ENCODE data around the gene SEC31A.

The SEC31A gene

GRCh38 chr4:82774711-82775171 is 116.2 kb downstream of the SEC31A start:
- CTCF ChIA-PET: interaction anchor here (1.2 kb wide), 1 partner anchor 53 kb away, joined by 3 read pairs; no protein-coding TSS in a partner anchor
- H3K27ac ChIP-seq (ENCODE audit: extremely low read depth, low read depth, low read length): no peak overlapping the region
- TF ChIP-seq ZNF24 (tag by site-specific recombination; IDR thresholded peaks at IDR 0.05): no peak
- no peak for TF ChIP-seq ZNF324 (tag by site-specific recombination; IDR thresholded peaks at IDR 0.05)
- no peak for TF ChIP-seq MYNN (tag by site-specific recombination; IDR thresholded peaks at IDR 0.05; ENCODE audit: borderline replicate concordance)
- no peak for TF ChIP-seq ZNF140 (tag by site-specific recombination; IDR thresholded peaks at IDR 0.05)
- TF ChIP-seq REPIN1 (tag by site-specific recombination; IDR thresholded peaks at IDR 0.05; ENCODE audit: low read depth): no peak
- TF ChIP-seq SP3 (tag by site-specific recombination; IDR thresholded peaks at IDR 0.05): no peak
- TF ChIP-seq ZXDB (tag by site-specific recombination; IDR thresholded peaks at IDR 0.05): no peak
- TF ChIP-seq, protein P1, sequence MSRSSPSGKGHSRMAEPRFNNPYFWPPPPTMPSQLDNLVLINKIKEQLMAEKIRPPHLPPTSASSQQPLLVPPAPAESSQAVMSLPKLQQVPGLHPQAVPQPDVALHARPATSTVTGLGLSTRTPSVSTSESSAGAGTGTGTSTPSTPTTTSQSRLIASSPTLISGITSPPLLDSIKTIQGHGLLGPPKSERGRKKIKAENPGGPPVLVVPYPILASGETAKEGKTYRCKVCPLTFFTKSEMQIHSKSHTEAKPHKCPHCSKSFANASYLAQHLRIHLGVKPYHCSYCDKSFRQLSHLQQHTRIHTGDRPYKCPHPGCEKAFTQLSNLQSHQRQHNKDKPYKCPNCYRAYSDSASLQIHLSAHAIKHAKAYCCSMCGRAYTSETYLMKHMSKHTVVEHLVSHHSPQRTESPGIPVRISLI (tag by site-specific recombination; IDR thresholded peaks at IDR 0.05): no peak
- no peak for TF ChIP-seq PATZ1 (tag by site-specific recombination; IDR thresholded peaks at IDR 0.05)
- TF ChIP-seq ZNF658 (tag by site-specific recombination; IDR thresholded peaks at IDR 0.05): no peak
- H3K4me1 ChIP-seq (ENCODE audit: control insufficient read depth, insufficient read depth, low read length): no peaks in the 10 kb centered on the region
- POLR2A ChIA-PET: no interaction called here
- no peak overlapping the region for H3K4me3 ChIP-seq (ENCODE audit: low read depth, low read length)
- no peaks in the 10 kb centered on the region for H3K9me3 ChIP-seq (ENCODE audit: control insufficient read depth, insufficient read depth, low read depth, low read length)
- H3K36me3 ChIP-seq (ENCODE audit: control insufficient read depth in 2 of 2, insufficient read depth in 1 of 2, low read length in 2 of 2): no peaks in the 10 kb centered on the region

DNA sequence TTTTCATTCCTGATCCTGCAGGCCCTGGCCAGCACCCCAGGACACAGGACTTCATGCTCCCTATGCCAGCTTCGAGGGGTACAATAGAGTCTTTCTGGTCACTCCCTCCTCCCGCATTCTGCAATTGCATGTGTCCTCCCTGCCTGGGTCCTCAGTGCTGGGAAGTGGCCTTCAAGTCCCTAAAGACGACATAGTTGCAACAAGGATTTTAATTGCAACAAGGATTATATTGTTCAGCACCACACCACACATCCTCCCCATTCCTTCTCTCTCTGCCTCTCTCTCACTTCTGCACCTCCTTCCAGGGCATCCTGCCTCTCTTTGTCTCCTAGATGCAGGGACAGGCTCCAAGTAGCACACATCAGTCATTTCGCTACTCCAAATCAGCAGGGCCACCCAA is 117.9 kb downstream of the SEC31A start:
- CTCF ChIA-PET: no interaction called here
- POLR2A ChIA-PET: no interaction called here
- Histone ChIP-seq H3K27ac (ENCODE audit: extremely low read depth, low read depth, low read length) (no peak overlapping the region), H3K4me1 (ENCODE audit: control insufficient read depth, insufficient read depth, low read length) (no peaks in the 10 kb centered on the region), H3K36me3 (ENCODE audit: control insufficient read depth in 2 of 2, insufficient read depth in 1 of 2, low read length in 2 of 2) (no peaks in the 10 kb centered on the region), H3K4me3 (ENCODE audit: low read depth, low read length) (no peak overlapping the region), H3K9me3 (ENCODE audit: control insufficient read depth, insufficient read depth, low read depth, low read length) (no peaks in the 10 kb centered on the region)
- TF ChIP-seq ZNF510 (tag by site-specific recombination; IDR thresholded peaks at IDR 0.05; ENCODE audit: insufficient replicate concordance) (no peak), ZNF830 (tag by site-specific recombination; IDR thresholded peaks at IDR 0.05; ENCODE audit: low read depth) (no peak), PRDM4 (tag by site-specific recombination; IDR thresholded peaks at IDR 0.05) (no peak), ZNF214 (tag by site-specific recombination; IDR thresholded peaks at IDR 0.05; ENCODE audit: borderline replicate concordance) (no peak), KLF1 (tag by site-specific recombination; IDR thresholded peaks at IDR 0.05) (no peak), HOXA7 (CRISPR knock-in tag; IDR thresholded peaks at IDR 0.05; ENCODE audit: borderline replicate concordance) (no peak), ZFP69B (tag by site-specific recombination; IDR thresholded peaks at IDR 0.05) (no peak), ZNF513 (tag by site-specific recombination; IDR thresholded peaks at IDR 0.05) (no peak), ZNF175 (tag by site-specific recombination; IDR thresholded peaks at IDR 0.05) (no peak), PATZ1 (tag by site-specific recombination; IDR thresholded peaks at IDR 0.05) (no peak), ZNF280D (tag by site-specific recombination; IDR thresholded peaks at IDR 0.05) (no peak), GLI2 (tag by site-specific recombination; IDR thresholded peaks at IDR 0.05; ENCODE audit: borderline replicate concordance, low read depth) (no peak), GFI1B (tag by site-specific recombination; IDR thresholded peaks at IDR 0.05) (no peak), TRIM28 (IDR thresholded peaks at IDR 0.05; ENCODE audit: borderline replicate concordance, low read length) (no peak)
